Thoracic aorta (tissue), 2 donors: ENCODE results near the gene GALNT6. TPM values are rescaled to one million over a fixed set of nuclear protein-coding genes. Genes with fewer than 3 reads are reported as not detected.

ENCODE experiments used
- ATAC-seq: fragments of 150-250 bp; one replicate; pipeline ENCODE4 v1.8.0; 2017; ENCODE audit warnings: low read depth; ENCODE audit not compliant: insufficient number of reproducible peaks, low FRiP score
- DNase-seq: peaks from one replicate; pipeline ENCODE4 v3.0.0-alpha.2; 2020; ENCODE audit warnings: low spot score
- H3K27ac ChIP-seq, 2 donors: fragments of 200-600 bp; sonication (generic); 1 replicate in 1 of 2; 2 replicates in 1 of 2; pipeline ENCODE4 v1.5.1; 2016; ENCODE audit warnings: mild to moderate bottlenecking in 2 of 2, moderate library complexity in 2 of 2
- H3K27me3 ChIP-seq: fragments of 200-600 bp; sonication (generic); replicated peaks from 2 replicates; pipeline ENCODE4 v1.6.0; 2016; ENCODE audit warnings: mild to moderate bottlenecking; ENCODE audit not compliant: insufficient read depth
- H3K36me3 ChIP-seq: fragments of 200-600 bp; sonication (generic); one replicate; pipeline ENCODE4 v1.5.1; 2016
- H3K4me1 ChIP-seq, 2 donors: fragments of 200-600 bp; sonication (generic); 1 replicate in 1 of 2; 2 replicates in 1 of 2; pipeline versions ENCODE4 v1.5.1 to v1.6.0; 2016; ENCODE audit warnings: low read depth in 2 of 2, mild to moderate bottlenecking in 1 of 2; ENCODE audit not compliant: control insufficient read depth in 1 of 2
- H3K4me3 ChIP-seq: fragments of 200-600 bp; sonication (generic); 2 replicates; pipeline ENCODE4 v1.5.1; 2016; ENCODE audit warnings: mild to moderate bottlenecking
- H3K9me3 ChIP-seq: fragments of 200-600 bp; sonication (generic); 2 replicates; pipeline ENCODE4 v1.5.1; 2016
- CTCF ChIP-seq: fragments of 200-600 bp; sonication (generic); IDR thresholded peaks from one replicate; pipeline ENCODE4 v1.5.1; 2019; ENCODE audit warnings: antibody characterized with exemption
- total RNA-seq, 2 donors: library from RNA; depleted of rRNA; stranded (reverse); fragments of >200 nt; gene quantifications; one replicate each; pipeline versions ENCODE4 v1.1.0 to v1.2.3, GENCODE V29; 2016

The GALNT6 gene
- total RNA-seq, 2 donors from 2014 or later = 9.9 to 11.5 TPM

GRCh38 chr12:51374361-51374760, 16.8 kb downstream of the GALNT6 start:
- Histone ChIP-seq H3K9me3 (no peaks in the 10 kb centered on the region), H3K4me1 (peaks cover 0 to 20% of the 10 kb centered on the region in 2 donors), H3K36me3 (no peaks in the 10 kb centered on the region), H3K27me3 (no peaks in the 10 kb centered on the region), H3K27ac (no peak overlapping the region), H3K4me3 (no peak overlapping the region)
- ATAC-seq (no peak), DNase-seq (no peak)
- TF ChIP-seq CTCF = no peak

- H3K27me3 ChIP-seq = no peaks in the 10 kb centered on the region
- H3K27ac ChIP-seq = no peak overlapping the region
- H3K4me1 ChIP-seq = peaks cover 0 to 20% of the 10 kb centered on the region in 2 donors
- no peaks in the 10 kb centered on the region for H3K9me3 ChIP-seq
- DNase-seq = no peak
- no peaks in the 10 kb centered on the region for H3K36me3 ChIP-seq
- TF ChIP-seq CTCF = no peak
- no peak for ATAC-seq
- H3K4me3 ChIP-seq = no peak overlapping the region
These were observed 18.0 kb downstream of the GALNT6 start for GRCh38 chr12:51373187-51373586.

GRCh38 chr12:51372021-51372420, 19.2 kb downstream of the GALNT6 start:
- no peak for TF ChIP-seq CTCF
- no peaks in the 10 kb centered on the region for H3K36me3 ChIP-seq
- no peaks in the 10 kb centered on the region for H3K27me3 ChIP-seq
- no peaks in the 10 kb centered on the region for H3K9me3 ChIP-seq
- H3K4me1 ChIP-seq = peaks cover 0 to 20% of the 10 kb centered on the region in 2 donors
- DNase-seq (no peak), ATAC-seq (no peak)
- H3K4me3 ChIP-seq = no peak overlapping the region
- peak overlapping the region; percentile 29 to 73 for H3K27ac ChIP-seq

- Histone ChIP-seq H3K27ac (peak overlapping the region; percentile 29 to 73), H3K4me1 (peaks cover 0 to 20% of the 10 kb centered on the region in 2 donors), H3K36me3 (no peaks in the 10 kb centered on the region), H3K27me3 (no peaks in the 10 kb centered on the region), H3K4me3 (peak overlapping the region; percentile 30), H3K9me3 (no peaks in the 10 kb centered on the region)
- TF ChIP-seq CTCF = no peak
- DNase-seq (peak; percentile 36), ATAC-seq (peak; percentile 82)
These were observed 19.8 kb downstream of the GALNT6 start for GRCh38 chr12:51371295-51371953.

- ATAC-seq (no peak), DNase-seq (no peak)
- peaks cover 0 to 20% of the 10 kb centered on the region in 2 donors for H3K4me1 ChIP-seq
- no peaks in the 10 kb centered on the region for H3K36me3 ChIP-seq
- TF ChIP-seq CTCF = no peak
- no peak overlapping the region for H3K4me3 ChIP-seq
- no peaks in the 10 kb centered on the region for H3K27me3 ChIP-seq
- no peak overlapping the region for H3K27ac ChIP-seq
- no peaks in the 10 kb centered on the region for H3K9me3 ChIP-seq
These were observed 20.5 kb downstream of the GALNT6 start for GRCh38 chr12:51370667-51371066.
